Right lobe of liver (tissue), 6 donors: ENCODE data around the gene IQUB. TPM values are rescaled to one million over a fixed set of nuclear protein-coding genes. Genes with fewer than 3 reads are reported as not detected.
"Not testable (repeated sequence)": the region's sequence is repeated elsewhere in the genome, so short reads cannot be mapped to it uniquely, and the experiment has no call there.

Source experiments
- ATAC-seq, 4 donors: fragments of 200-7000 bp; cut with Tn5 transposase; one replicate each; pipeline ENCODE4 v1.9.1; 2020; ENCODE audit warnings: mild to moderate bottlenecking in 4 of 4, moderate library complexity in 4 of 4
- DNase-seq, 3 donors: peaks; one replicate each; pipeline ENCODE4 v3.0.0-alpha.2; 2020
- H3K27ac ChIP-seq, 3 donors: fragments of 200-600 bp; one replicate each; pipeline ENCODE4 v1.8.0; 2022
- H3K27me3 ChIP-seq, 2 donors: fragments of 200-600 bp; one replicate each; pipeline ENCODE4 v1.8.0; 2022
- H3K36me3 ChIP-seq, 4 donors: fragments of 200-600 bp; sonication (generic) in 1 of 4; one replicate each; pipeline versions ENCODE4 v1.5.1 to v1.8.0; 2017 to 2022; ENCODE audit warnings: control low read depth in 1 of 4
- H3K4me1 ChIP-seq, 4 donors: fragments of 200-600 bp; sonication (generic) in 1 of 4; one replicate each; pipeline versions ENCODE4 v1.5.1 to v1.8.0; 2017 to 2022; ENCODE audit warnings: control low read depth in 1 of 4
- H3K4me3 ChIP-seq, 3 donors: fragments of 200-600 bp; one replicate each; pipeline ENCODE4 v1.8.0; 2022
- H3K9me3 ChIP-seq, 4 donors: fragments of 200-600 bp; sonication (generic) in 1 of 4; one replicate each; pipeline versions ENCODE4 v1.5.1 to v1.8.0; 2017 to 2022; ENCODE audit warnings: control low read depth in 1 of 4
- CTCF ChIP-seq, 4 donors: fragments of 200-600 bp in 3 of 4; fragments of 450-650 bp in 1 of 4; IDR thresholded peaks; one replicate each; pipeline versions ENCODE4 v1.5.1 to v1.8.0; 2016 to 2022; ENCODE audit warnings: antibody characterized with exemption in 4 of 4, mild to moderate bottlenecking in 2 of 4
- POLR2A ChIP-seq: fragments of 450-650 bp; IDR thresholded peaks from one replicate; pipeline ENCODE4 v1.6.1; 2017; ENCODE audit warnings: antibody characterized with exemption, mild to moderate bottlenecking
- WGBS: methylation state at CpG from one replicate; pipeline ENCODE4 v1.1.6; 2018; ENCODE audit warnings: low coverage, low lambda C conversion rate; ENCODE audit not compliant: insufficient coverage; ENCODE audit errors: missing lambda C conversion rate; 5-methylcytosine and 5-hydroxymethylcytosine counted together
- intact Hi-C, 2 donors: fragments of 100-400 bp; cut with DNase I; formaldehyde crosslinking; loops; one replicate each; pipeline versions ENCODE4 v1.11.2 to v1.14.1; 2022
- small RNA-seq, 2 experiments: library from RNA; depleted of rRNA; stranded (forward); fragments of <200 nt; gene quantifications; one replicate each; pipeline ENCODE3, GENCODE V24; 2016
- total RNA-seq, 6 experiments: library from RNA; depleted of rRNA in 2 of 6; stranded (reverse); fragments of >200 nt in 2 of 6; fragmentation: NEBNext Ultra II Directional in 3 of 6; extraction: Animal tissue kit (Norgen Biotek cat#: 25700) in 3 of 6; gene quantifications; one replicate each; pipeline versions ENCODE4 v1.1.0 to v1.2.4, GENCODE V29; 2016 to 2023
- donor health status: DM: no; HTN: yes; CAD: no.
- donor health status: DM: no; HTN: no; CAD: no.
- donor health status: DM: no; HTN: no; CAD: no.
- donor health status: DM: no; HTN: yes; CAD: no.
- donor health status: DM: no; HTN: yes; CAD: no.

Gene IQUB
- total RNA-seq, 6 experiments from 2014 or later, result 0.06 to 0.19 (median 0.10) TPM; not detected in 2

- no peak overlapping the region for H3K4me3 ChIP-seq
- DNase-seq, result no peak
- H3K27me3 ChIP-seq, result no peaks in the 10 kb centered on the region
- H3K36me3 ChIP-seq, result no peaks in the 10 kb centered on the region
- H3K4me1 ChIP-seq, result no peaks in the 10 kb centered on the region
- no peak overlapping the region for H3K27ac ChIP-seq
- ATAC-seq, result no peak
- WGBS, result 56% methylated on average over 2 of the region's 2 CpGs
- no peaks in the 10 kb centered on the region for H3K9me3 ChIP-seq
- intact Hi-C loops, result no loop called here
- TF ChIP-seq POLR2A (no peak), CTCF (IDR thresholded peaks at IDR 0.05) (no peak)
Measured at GRCh38 chr7:123417580-123417979, 116.8 kb downstream of the IQUB start.

- no peaks in the 10 kb centered on the region for H3K27me3 ChIP-seq
- no peaks in the 10 kb centered on the region for H3K4me1 ChIP-seq
- 14% methylated on average over 1 of the region's 1 CpG for WGBS
- H3K9me3 ChIP-seq, result no peaks in the 10 kb centered on the region
- no peak for ATAC-seq
- H3K27ac ChIP-seq, result no peak overlapping the region
- no peak overlapping the region for H3K4me3 ChIP-seq
- DNase-seq, result no peak
- TF ChIP-seq CTCF (IDR thresholded peaks at IDR 0.05) (no peak), POLR2A (no peak)
- intact Hi-C loops, result no loop called here
- H3K36me3 ChIP-seq, result no peaks in the 10 kb centered on the region
Measured at GRCh38 chr7:123415625-123416024, 118.8 kb downstream of the IQUB start.

- Histone ChIP-seq H3K27ac (no peak overlapping the region), H3K36me3 (no peaks in the 10 kb centered on the region), H3K27me3 (no peaks in the 10 kb centered on the region), H3K9me3 (no peaks in the 10 kb centered on the region), H3K4me3 (no peak overlapping the region), H3K4me1 (no peaks in the 10 kb centered on the region)
- no peak for ATAC-seq
- no peak for TF ChIP-seq POLR2A
- TF ChIP-seq CTCF (IDR thresholded peaks at IDR 0.05), result no peak
- intact Hi-C loops, result no loop called here
- DNase-seq, result no peak
- WGBS, result 42% methylated on average over 1 of the region's 1 CpG
Measured at GRCh38 chr7:123410273-123410904, 124.0 kb downstream of the IQUB start.

GRCh38 chr7:123407951-123408350 is 126.4 kb downstream of the IQUB start:
- H3K36me3 ChIP-seq, DNase-seq, H3K27ac ChIP-seq, H3K4me3 ChIP-seq, intact Hi-C loops, H3K9me3 ChIP-seq, ATAC-seq, H3K4me1 ChIP-seq, H3K27me3 ChIP-seq: not testable (repeated sequence)
- 48% methylated on average over 2 of the region's 4 CpGs for WGBS

Small RNAs within 50 kb of the gene (small RNA-seq; reads per million reads assigned to genes)
- gene RNU6-296P, result 0 reads per million in 2 experiments

Other genes with a start within 250 kb of the IQUB start
- gene NDUFA5, start 23.2 kb upstream of the IQUB start, total RNA-seq, result 10 to 100 TPM; 23.4 to 50.4 (median 44.0) TPM
- gene ASB15, start 67.2 kb upstream of the IQUB start, total RNA-seq, result not detected
- under 1 TPM in 1 of 6 experiments, not detected in 5; 0.37 TPM for gene LMOD2, start 121.3 kb upstream of the IQUB start, total RNA-seq
- gene WASL, start 214.4 kb upstream of the IQUB start, total RNA-seq, result 10 to 100 TPM; 20.6 to 26.7 (median 24.8) TPM